NCI-H128 (cell line): ENCODE data around the gene KIFAP3.
A peak's percentile ranks its signal among the peaks of the same experiment; 100 is the strongest.

Experiments
- DNase-seq: peaks from one replicate; lab custom pipeline; 2025; ENCODE audit not compliant: unreplicated experiment; lab: John Stamatoyannopoulos, UW

The KIFAP3 gene

GRCh38 chr1:169989246-169989645 is 85.2 kb downstream of the KIFAP3 start:
- DNase-seq, result no peak

GRCh38 chr1:169985757-169986156 is 88.7 kb downstream of the KIFAP3 start:
- no peak for DNase-seq

- no peak for DNase-seq
Observed at GRCh38 chr1:169974067-169974466, 100.4 kb downstream of the KIFAP3 start.

GRCh38 chr1:169970114-169970513 is 104.4 kb downstream of the KIFAP3 start:
- no peak for DNase-seq

GRCh38 chr1:169968174-169968573 is 106.3 kb downstream of the KIFAP3 start:
- DNase-seq, result no peak

DNA sequence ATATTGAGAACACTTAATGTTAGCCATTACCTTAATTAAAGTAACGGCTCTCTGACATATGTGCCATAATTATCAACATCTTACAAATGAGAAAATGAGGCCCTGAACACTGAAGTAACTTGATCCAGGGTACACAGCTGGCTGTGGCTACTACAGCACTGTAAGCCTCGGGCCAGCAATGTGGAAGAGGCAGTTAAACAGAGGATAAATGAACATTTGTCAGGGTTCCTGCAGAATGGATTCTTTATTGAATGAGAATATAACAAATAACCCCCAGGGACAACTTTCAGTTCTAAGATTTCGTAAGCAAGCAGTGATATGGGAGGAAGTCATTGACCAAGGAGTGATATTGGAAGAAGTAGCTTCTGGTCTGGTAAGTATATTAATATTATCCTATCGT is 110.3 kb downstream of the KIFAP3 start:
- DNase-seq, result no peak

- DNase-seq, result no peak
Observed at GRCh38 chr1:169959686-169960085, 114.8 kb downstream of the KIFAP3 start.

- DNase-seq, result no peak
Observed at GRCh38 chr1:169958987-169959386, 115.5 kb downstream of the KIFAP3 start.

GRCh38 chr1:169957884-169958283 is 116.6 kb downstream of the KIFAP3 start:
- no peak for DNase-seq

DNA sequence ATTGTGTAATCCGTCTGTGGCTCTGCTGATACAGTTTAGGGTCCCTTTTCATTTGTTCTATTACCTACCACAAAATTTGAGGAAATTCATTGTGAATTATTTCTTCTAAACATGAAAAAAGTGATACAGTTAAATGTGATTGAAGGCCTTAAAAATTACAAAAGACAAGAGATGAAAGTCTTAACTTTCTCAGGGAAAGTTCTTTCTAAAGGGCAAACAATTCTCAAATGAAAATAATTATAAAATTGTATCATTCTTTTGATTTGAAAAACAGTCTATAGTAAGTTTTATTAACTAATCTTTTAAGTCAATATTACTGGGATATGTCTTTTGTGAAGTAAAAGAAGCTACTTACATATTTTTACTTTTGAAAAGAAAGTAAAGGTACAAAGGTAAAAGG is 123.4 kb downstream of the KIFAP3 start:
- no peak for DNase-seq

DNA sequence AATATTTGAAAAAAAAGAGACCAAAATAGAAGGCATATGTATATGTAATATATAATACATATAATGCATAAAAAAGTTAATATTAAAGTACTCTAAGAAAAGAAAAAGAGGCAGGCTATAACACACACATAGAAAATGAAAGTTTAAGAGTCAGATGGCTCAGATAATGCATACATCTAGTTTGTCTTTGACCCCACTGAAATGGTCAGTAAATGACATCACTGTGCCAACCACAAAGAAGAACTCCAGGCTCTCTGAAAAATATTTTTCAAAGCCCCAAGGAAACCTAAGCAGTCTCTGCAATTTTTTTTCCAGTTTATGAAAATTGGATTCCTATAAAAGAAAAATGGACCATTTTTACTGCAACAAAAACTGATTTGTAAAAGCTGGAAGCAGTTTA is 125.4 kb downstream of the KIFAP3 start:
- DNase-seq, result no peak

GRCh38 chr1:169946206-169946605 is 128.3 kb downstream of the KIFAP3 start:
- DNase-seq, result no peak

GRCh38 chr1:169945181-169945580 is 129.3 kb downstream of the KIFAP3 start:
- no peak for DNase-seq

GRCh38 chr1:169944621-169945020 is 129.9 kb downstream of the KIFAP3 start:
- DNase-seq, result no peak

- DNase-seq, result no peak
Observed at GRCh38 chr1:169943963-169944526, 130.4 kb downstream of the KIFAP3 start.

GRCh38 chr1:169941982-169942830 is 132.3 kb downstream of the KIFAP3 start:
- DNase-seq, result no peak

DNA sequence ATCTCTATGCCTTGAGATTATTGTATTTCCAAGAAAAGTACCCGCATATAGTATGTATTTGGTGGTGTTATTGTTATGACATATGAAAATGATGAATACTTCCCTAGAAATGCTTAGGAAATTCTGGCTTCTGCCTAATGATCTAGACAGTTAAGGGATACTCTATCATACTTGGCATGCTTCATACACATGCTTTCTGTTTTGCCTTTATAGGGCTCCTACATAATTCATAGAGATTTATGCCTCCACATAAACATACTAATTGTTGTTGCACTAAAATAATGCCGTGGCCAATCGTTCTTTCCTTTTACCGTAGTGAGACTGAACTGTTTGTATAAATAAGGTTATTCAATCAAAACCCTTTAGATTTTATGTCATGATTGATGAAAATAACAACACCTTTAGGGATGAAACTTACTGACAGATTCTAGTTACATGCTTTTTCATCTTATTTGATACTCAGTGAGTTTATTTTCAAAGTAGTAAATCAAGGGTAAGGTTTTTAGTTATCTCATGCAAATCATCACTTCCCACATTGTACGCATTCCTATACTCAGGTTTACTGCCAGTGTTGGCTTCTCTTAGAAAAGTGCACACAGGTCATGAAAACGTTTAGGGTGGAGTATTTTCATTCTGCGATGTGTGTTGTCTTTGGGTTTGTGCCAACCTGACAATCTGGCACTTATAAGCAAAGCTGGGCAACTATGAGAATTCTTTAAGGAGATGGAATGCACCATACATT is 140.3 kb downstream of the KIFAP3 start:
- DNase-seq, result no peak

DNA sequence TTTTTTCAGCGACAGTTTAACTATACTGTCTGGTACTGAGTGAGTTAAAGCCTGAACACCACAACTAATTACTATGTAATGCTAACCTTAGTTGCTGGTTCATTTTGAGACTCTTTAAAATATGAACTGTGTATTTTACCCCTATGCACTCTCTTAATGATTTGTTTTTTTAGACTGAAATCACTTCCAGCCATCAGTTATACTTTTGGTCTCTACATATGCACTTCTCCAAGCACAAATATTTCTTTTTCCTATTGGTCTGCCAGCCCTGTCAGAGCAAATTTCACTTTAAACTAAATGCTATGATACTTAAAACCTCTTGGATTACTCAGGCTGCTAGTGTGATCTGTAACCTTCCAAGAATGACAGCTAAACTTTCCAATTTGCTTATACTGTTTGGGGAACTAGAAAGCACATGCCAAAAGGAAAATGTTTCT is 142.7 kb downstream of the KIFAP3 start:
- no peak for DNase-seq

DNA sequence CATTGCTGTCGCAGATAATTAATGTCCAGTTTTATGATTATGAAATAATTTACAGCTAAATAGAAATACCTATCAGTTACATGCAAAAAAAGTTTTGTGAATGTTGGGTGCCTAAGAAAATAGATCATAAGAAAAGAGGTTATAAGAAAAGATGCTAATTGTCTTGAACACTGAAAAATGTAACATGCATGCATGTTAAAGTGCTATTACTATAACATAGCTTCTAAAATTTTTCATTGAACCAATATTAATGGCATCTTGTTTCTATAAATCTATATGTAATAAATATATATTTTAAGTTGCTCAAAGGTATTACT is 145.3 kb downstream of the KIFAP3 start:
- DNase-seq, result no peak

DNA sequence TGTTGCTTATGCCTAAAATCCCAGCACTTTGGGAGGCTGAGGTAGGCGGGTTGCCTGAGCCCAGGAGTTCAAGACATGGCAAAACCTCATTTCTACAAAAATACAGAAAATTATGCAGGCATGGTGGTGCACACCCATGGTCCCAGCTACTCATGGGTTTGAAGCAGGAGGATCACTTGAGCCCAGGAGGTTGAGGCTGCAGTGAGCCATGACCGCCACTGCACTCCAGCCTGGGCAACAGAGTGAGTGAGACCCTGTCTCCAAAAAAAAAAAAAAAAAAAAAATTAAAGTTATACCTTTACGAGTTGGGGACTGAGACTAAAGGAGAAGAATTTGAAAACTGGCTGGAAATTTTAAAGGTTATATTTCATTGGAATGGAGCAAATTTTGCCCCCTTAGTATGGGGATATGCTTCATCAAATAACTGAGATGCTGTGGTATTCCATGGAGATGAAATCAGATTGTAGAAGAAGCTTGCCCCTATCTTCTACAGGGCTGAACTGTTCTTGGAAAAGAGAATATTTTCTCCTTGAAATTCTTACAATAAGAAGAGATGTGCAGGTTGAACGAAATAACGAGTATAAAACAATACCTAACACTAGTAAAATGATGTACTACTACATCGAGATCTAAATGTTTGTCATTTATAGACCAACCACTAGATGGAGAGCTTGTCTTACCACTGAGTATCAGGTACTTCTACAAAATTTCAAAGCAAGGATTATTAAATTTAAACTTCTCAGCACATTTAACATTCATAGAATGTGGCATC is 145.9 kb downstream of the KIFAP3 start:
- DNase-seq, result peak; percentile 11
